MM.1S (cell line): ENCODE data around the gene HDGFL3.

Source experiments
- DNase-seq: peaks from one replicate; pipeline ENCODE4 v3.0.0-alpha.2; 2015
- H2AFZ ChIP-seq: fragments of 300-600 bp; sonication (generic); 2 replicates; pipeline ENCODE4 v1.6.0; 2016; ENCODE audit warnings: antibody characterized with exemption, low read length
- H3F3A ChIP-seq: fragments of 300-600 bp; sonication (generic); 2 replicates; pipeline ENCODE4 v1.6.1; 2016; ENCODE audit warnings: mild to moderate bottlenecking, antibody characterized with exemption, low read length, moderate library complexity, mixed read lengths; ENCODE audit not compliant: insufficient read depth
- H3K27ac ChIP-seq: fragments of 300-600 bp; sonication (generic); 2 replicates; pipeline ENCODE4 v1.5.1; 2016; ENCODE audit warnings: mild to moderate bottlenecking, low read length
- H3K27me3 ChIP-seq: fragments of 300-600 bp; sonication (generic); replicated peaks from 2 replicates; pipeline ENCODE4 v1.6.0; 2016; ENCODE audit warnings: low read length; ENCODE audit not compliant: insufficient read depth
- H3K36me3 ChIP-seq: fragments of 300-600 bp; sonication (generic); replicated peaks from 2 replicates; pipeline ENCODE4 v1.6.1; 2016; ENCODE audit warnings: mild to moderate bottlenecking, low read length, mixed read lengths; ENCODE audit not compliant: insufficient read depth
- H3K4me1 ChIP-seq: fragments of 300-600 bp; sonication (generic); 2 replicates; pipeline ENCODE4 v1.6.1; 2016; ENCODE audit warnings: low read length, mixed read lengths
- H3K4me2 ChIP-seq: fragments of 300-600 bp; sonication (generic); 2 replicates; pipeline ENCODE4 v1.6.0; 2016; ENCODE audit warnings: low read depth, low read length
- H3K4me3 ChIP-seq: fragments of 300-600 bp; sonication (generic); 2 replicates; pipeline ENCODE4 v1.5.1; 2016; ENCODE audit warnings: low read length, mixed read lengths
- H3K79me2 ChIP-seq: fragments of 300-600 bp; sonication (generic); 2 replicates; pipeline ENCODE4 v1.6.1; 2016; ENCODE audit warnings: mixed run types, low read length, mixed read lengths
- H3K9ac ChIP-seq: fragments of 300-600 bp; sonication (generic); 2 replicates; pipeline ENCODE4 v1.6.1; 2016; ENCODE audit warnings: low read length, mixed read lengths
- H3K9me2 ChIP-seq: fragments of 300-600 bp; sonication (generic); replicated peaks from 2 replicates; pipeline ENCODE4 v1.6.1; 2016; ENCODE audit warnings: mild to moderate bottlenecking, low read length, mixed read lengths; ENCODE audit not compliant: insufficient read depth
- H3K9me3 ChIP-seq: fragments of 300-600 bp; sonication (generic); replicated peaks from 2 replicates; pipeline ENCODE4 v1.6.1; 2016; ENCODE audit warnings: mild to moderate bottlenecking, low read length, mixed read lengths; ENCODE audit not compliant: insufficient read depth
- H4K20me1 ChIP-seq: fragments of 300-600 bp; sonication (generic); 2 replicates; pipeline ENCODE4 v1.6.1; 2016; ENCODE audit warnings: mild to moderate bottlenecking, low read length, moderate library complexity, mixed read lengths; ENCODE audit not compliant: insufficient read depth
- CTCF ChIP-seq: fragments of 300-600 bp; sonication (generic); IDR thresholded peaks from 2 replicates; pipeline ENCODE4 v1.5.1; 2016; ENCODE audit warnings: antibody characterized with exemption, low read length, mixed read lengths
- EZH2 ChIP-seq: fragments of 300-600 bp; sonication (generic); optimal IDR thresholded peaks from 2 replicates; pipeline ENCODE3; 2017; ENCODE audit warnings: low read depth, mild to moderate bottlenecking, antibody characterized with exemption, low read length, mixed read lengths
- EZH2phosphoT487 ChIP-seq: fragments of 300-600 bp; sonication (generic); IDR thresholded peaks from 2 replicates; pipeline ENCODE4 v1.6.1; 2018; ENCODE audit warnings: antibody characterized with exemption, low read length

HDGFL3 gene

GRCh38 chr15:83118291-83118827 lies 89.3 kb downstream of the HDGFL3 start:
- no peak overlapping the region for H2AFZ ChIP-seq
- H3K4me1 ChIP-seq, result no peaks in the 10 kb centered on the region
- no peaks in the 10 kb centered on the region for H3K9me2 ChIP-seq
- H3K4me2 ChIP-seq, result no peak overlapping the region
- no peaks in the 10 kb centered on the region for H4K20me1 ChIP-seq
- H3K9me3 ChIP-seq, result no peaks in the 10 kb centered on the region
- DNase-seq, result no peak
- H3K79me2 ChIP-seq, result no peaks in the 10 kb centered on the region
- TF ChIP-seq EZH2phosphoT487 (no peak), EZH2 (no peak), CTCF (no peak)
- no peaks in the 10 kb centered on the region for H3K27me3 ChIP-seq
- H3K36me3 ChIP-seq, result no peaks in the 10 kb centered on the region
- H3K9ac ChIP-seq, result no peak overlapping the region
- H3F3A ChIP-seq, result no peaks in the 10 kb centered on the region
- no peak overlapping the region for H3K4me3 ChIP-seq
- H3K27ac ChIP-seq, result no peak overlapping the region

- Histone ChIP-seq H3F3A (no peaks in the 10 kb centered on the region), H3K79me2 (no peaks in the 10 kb centered on the region), H3K27me3 (no peaks in the 10 kb centered on the region), H3K9ac (no peak overlapping the region), H2AFZ (no peak overlapping the region), H3K9me2 (no peaks in the 10 kb centered on the region), H3K4me3 (no peak overlapping the region), H3K27ac (no peak overlapping the region), H3K36me3 (no peaks in the 10 kb centered on the region), H3K4me1 (no peaks in the 10 kb centered on the region), H3K4me2 (no peak overlapping the region), H4K20me1 (no peaks in the 10 kb centered on the region), H3K9me3 (no peaks in the 10 kb centered on the region)
- TF ChIP-seq CTCF (no peak), EZH2phosphoT487 (no peak), EZH2 (no peak)
- DNase-seq, result no peak
These were observed 91.6 kb downstream of the HDGFL3 start for GRCh38 chr15:83115831-83116565.

GRCh38 chr15:83115410-83115809 lies 92.2 kb downstream of the HDGFL3 start:
- no peak overlapping the region for H2AFZ ChIP-seq
- no peak overlapping the region for H3K27ac ChIP-seq
- H3K4me1 ChIP-seq, result no peaks in the 10 kb centered on the region
- H3K9ac ChIP-seq, result no peak overlapping the region
- no peaks in the 10 kb centered on the region for H4K20me1 ChIP-seq
- H3K9me3 ChIP-seq, result no peaks in the 10 kb centered on the region
- TF ChIP-seq CTCF (no peak), EZH2phosphoT487 (no peak), EZH2 (no peak)
- no peaks in the 10 kb centered on the region for H3F3A ChIP-seq
- H3K4me2 ChIP-seq, result no peak overlapping the region
- H3K27me3 ChIP-seq, result no peaks in the 10 kb centered on the region
- no peaks in the 10 kb centered on the region for H3K9me2 ChIP-seq
- no peaks in the 10 kb centered on the region for H3K36me3 ChIP-seq
- no peak for DNase-seq
- no peaks in the 10 kb centered on the region for H3K79me2 ChIP-seq
- H3K4me3 ChIP-seq, result no peak overlapping the region
